NOMO-1 treated with DMSO at 0.1 percent for 48 hours (cell line): Measurements from ENCODE around the gene ATF3.
A peak's percentile ranks its signal among the peaks of the same experiment; 100 is the strongest.

Experiments
- DNase-seq: peaks from one replicate; lab custom pipeline; 2025; ENCODE audit not compliant: unreplicated experiment; lab: John Stamatoyannopoulos, UW

The ATF3 gene, protein sequence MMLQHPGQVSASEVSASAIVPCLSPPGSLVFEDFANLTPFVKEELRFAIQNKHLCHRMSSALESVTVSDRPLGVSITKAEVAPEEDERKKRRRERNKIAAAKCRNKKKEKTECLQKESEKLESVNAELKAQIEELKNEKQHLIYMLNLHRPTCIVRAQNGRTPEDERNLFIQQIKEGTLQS

GRCh38 chr1:212608392-212608958 lies at the start of gene ATF3:
TSS of gene ATF3 (plus strand) at chr1:212608761. CDS start at chr1:212615022, 6,261 bp downstream.
- peak; percentile 94 for DNase-seq

GRCh38 chr1:212559929-212560328 lies 48.6 kb upstream of the ATF3 start:
- no peak for DNase-seq

DNA sequence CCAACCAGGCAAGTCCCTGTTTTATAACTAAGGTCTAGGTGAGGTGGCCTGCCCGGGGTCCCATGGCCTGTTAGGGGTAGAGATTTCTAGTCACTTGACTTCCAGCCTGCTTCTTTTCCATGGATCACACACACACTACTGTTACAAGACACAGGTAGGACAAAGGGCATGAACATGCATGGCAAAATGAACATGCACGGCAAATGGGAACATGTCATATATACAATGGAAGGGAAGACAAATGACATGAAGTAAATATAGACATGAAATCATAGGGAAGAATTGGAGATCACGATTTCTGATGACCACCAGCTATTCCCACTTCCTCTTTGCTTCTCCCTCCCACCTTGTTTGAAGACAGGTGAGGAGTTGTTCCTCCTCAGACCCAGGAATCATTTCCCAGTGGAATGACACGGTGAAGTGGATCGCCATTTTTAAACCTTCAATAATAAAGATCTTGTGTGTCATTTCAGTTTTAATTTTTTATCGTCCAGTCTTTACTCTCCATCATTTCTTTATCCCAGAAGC lies 47.6 kb upstream of the ATF3 start:
- no peak for DNase-seq

GRCh38 chr1:212561501-212561931 lies 47.0 kb upstream of the ATF3 start:
- DNase-seq = no peak

DNA sequence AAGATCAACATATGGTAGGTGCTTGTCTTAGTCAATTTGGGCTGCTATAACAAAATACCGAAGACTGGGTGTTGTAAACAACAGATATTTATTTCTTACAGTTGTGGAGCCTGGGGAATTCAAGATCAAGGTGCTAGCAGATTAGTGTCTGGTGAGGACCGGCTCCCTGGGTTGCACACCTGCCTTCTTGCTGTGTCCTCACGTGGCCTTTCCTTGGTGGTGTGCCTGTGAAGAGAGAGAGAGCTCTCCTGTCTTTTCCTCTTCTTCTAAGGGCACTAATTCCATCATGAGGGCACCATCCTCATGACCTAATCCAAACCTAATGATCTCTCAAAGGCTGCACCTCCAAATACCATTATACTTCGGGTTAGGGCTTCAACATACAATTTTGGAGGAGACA lies 45.8 kb upstream of the ATF3 start:
- no peak for DNase-seq

DNA sequence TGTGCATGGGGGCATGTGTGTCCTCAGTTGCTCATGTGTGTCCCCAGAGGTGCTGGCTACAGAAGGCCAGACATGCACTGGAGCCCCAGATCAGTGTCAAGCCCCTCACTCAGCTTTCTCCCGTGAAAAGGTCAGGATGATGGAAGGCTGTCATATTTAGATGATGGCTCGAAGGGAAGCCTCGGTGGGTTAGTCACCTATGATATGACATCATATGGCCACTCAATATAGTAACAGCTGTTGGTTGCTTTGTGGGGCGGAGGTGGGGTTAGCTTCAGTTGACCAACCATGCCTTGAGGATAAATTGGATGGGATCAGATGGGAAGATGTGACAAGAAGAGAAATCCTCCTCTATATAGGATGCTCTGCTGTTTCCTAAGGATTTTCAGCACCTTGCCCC lies 43.5 kb upstream of the ATF3 start:
- DNase-seq = no peak

GRCh38 chr1:212565571-212566305 lies 42.8 kb upstream of the ATF3 start:
- DNase-seq = no peak

DNA sequence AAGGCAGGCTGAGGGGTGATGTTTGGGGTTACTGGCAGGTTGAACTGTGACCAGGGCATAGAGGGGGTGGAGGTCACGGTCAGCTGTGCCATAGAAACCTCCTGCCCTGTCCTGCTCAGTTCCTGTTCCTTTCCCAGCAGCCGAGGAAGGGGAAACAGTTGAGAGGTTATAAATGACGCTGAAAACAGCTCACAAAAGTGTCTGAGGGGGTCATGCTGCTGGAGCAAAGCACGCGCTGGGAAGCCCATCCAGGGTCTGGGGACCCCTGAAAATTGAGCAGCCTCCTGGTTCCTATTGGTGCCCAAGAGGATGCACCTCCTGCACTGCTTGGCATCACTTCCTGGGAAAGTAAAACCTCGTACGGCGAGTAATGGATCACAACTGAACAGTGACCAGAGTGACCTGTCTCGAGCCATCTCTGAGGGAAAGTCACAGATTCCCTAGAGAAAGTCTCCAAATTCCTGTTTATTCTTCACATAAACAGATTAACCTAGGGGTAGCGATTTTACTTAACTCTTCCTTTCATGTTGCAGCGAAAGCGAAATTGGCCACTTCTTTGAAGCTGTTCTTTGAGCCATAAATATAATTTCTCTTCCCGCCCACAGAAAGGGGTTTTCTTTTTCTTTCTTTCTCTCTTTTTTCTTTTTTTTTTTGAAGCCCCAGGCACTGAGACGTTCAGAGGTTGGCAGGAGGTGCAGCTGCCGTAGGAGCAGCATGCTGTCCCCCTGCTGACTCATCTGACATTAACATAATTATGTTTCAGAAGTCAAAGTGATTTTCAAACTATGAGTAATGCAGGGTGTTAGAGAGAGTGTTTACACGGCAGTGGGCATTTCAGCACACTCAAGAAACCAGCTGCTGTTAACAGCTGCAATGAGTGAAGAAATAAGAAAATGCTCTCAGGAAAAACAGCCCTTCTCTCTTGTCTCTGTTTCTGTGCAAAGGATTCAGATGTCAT lies 41.8 kb upstream of the ATF3 start:
- DNase-seq = peak; percentile 89

DNA sequence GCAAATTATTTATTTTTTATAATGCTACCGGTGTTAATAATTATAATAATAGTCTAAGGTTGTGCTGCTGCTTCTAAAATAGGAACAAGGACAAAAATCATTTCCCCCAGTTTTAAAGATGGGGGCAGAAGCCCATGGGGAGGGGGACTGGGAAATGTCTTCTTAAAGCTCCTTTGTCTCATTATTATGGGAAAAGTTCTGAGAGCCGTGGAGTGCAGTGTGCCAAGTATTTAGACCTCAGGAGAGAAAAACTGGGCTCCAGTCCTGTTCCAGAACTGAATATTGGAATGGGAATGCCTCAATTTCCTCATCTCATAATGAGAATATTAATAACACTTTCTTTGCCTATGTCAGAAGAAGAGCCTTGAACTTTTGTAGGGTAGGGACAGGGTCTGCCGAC lies 40.9 kb upstream of the ATF3 start:
- DNase-seq = no peak

GRCh38 chr1:212568978-212569537 lies 39.5 kb upstream of the ATF3 start:
- DNase-seq = no peak

- no peak for DNase-seq
Measured at GRCh38 chr1:212574732-212575131, 33.8 kb upstream of the ATF3 start.

DNA sequence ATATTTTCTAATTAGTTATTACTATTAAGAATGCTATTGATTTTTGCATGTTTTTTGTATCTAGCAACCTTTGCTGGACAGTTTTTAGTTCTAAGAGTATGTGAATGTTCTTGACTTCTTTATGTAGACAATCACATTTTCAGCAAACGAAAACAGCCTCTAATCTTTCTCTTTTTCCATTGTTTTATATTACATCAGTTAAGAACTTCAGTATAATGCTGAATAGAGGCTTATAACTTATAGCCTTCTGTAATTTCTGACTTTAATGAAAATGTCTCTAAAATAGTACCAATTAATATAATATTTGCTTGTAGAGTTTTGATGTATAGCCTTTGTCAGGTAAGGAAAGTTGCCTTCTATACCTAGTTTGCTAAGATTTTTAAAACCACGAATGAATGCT lies 33.2 kb upstream of the ATF3 start:
- no peak for DNase-seq

- peak; percentile 77 for DNase-seq
Measured at GRCh38 chr1:212578041-212578440, 30.5 kb upstream of the ATF3 start.

GRCh38 chr1:212581034-212581433 lies 27.5 kb upstream of the ATF3 start:
- DNase-seq = no peak

DNA sequence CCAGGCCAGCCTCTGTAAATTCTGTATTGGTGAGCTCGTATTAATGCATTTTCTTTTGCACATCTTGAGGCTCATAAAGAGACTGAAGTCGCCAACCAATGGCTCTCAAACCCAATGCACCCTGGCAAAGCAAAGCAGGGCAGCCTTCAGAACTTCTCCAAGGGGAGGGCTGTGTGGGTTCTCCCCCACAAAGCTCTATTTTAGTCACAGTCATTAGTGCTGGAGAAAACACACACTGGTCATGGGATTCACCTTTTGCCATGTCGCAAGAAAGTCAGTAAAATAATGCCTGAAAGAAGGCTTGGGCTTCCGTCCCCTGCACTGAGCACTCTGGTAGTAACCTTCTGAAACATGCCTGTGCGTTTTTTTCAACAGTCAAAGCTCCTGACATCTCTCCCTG lies 26.3 kb upstream of the ATF3 start:
- no peak for DNase-seq

- no peak for DNase-seq
Measured at GRCh38 chr1:212582808-212583615, 25.5 kb upstream of the ATF3 start.

DNA sequence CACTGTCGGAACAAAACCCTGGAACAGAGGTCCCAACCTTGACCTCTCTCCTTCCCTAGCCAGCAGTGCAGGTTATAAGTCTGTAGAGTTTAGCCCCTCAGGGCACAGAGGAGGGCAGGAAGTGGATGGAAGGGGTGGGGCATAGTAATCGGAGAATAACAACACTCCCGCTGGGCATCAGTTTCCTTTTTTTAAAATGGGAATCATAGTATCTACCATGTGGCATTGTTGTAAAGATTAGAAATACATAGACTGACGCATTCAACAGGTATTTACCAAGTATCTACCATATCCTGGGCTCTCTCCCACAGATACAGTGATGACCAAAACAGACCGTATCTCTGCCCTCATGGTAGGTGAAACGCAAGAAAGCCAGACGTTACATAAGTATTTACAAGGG lies 24.9 kb upstream of the ATF3 start:
- no peak for DNase-seq

GRCh38 chr1:212584092-212584886 lies 24.3 kb upstream of the ATF3 start:
- no peak for DNase-seq

GRCh38 chr1:212585210-212585609 lies 23.4 kb upstream of the ATF3 start:
- DNase-seq = no peak
